ENCODE data around the gene HOXA7. TPM values are rescaled to one million over a fixed set of nuclear protein-coding genes. Genes with fewer than 3 reads are reported as not detected.

HOXA7 gene
- total RNA-seq, 2 experiments from 2014 or later: not detected

GRCh38 chr7:27115221-27116026 is 41.1 kb downstream of the HOXA7 start:
- ChIA-PET CTCF (no interaction called here), POLR2A (interaction anchor here (0.6 kb wide), 1 partner anchor 210 kb away, joined by 3 read pairs; no protein-coding TSS in a partner anchor)
- no peak for TF ChIP-seq CTCF (IDR thresholded peaks at IDR 0.05)
- ATAC-seq (no peak), DNase-seq (no peak)
- intact Hi-C loops (cut with micrococcal nuclease): no loop called here
- no peaks in the 10 kb centered on the region for H3K4me1 Mint-ChIP-seq (ENCODE audit: low read depth)
- H3K36me3 Mint-ChIP-seq (ENCODE audit: low read depth): no peaks in the 10 kb centered on the region
- H3K27ac Mint-ChIP-seq: no peak overlapping the region
- H3K4me3 Mint-ChIP-seq: no peak overlapping the region
- H3K9me3 Mint-ChIP-seq: no peaks in the 10 kb centered on the region
- H3K27me3 Mint-ChIP-seq: no peaks in the 10 kb centered on the region

- intact Hi-C loops (cut with micrococcal nuclease): no loop called here
- no peak overlapping the region for H3K27ac Mint-ChIP-seq
- no peaks in the 10 kb centered on the region for H3K36me3 Mint-ChIP-seq (ENCODE audit: low read depth)
- H3K9me3 Mint-ChIP-seq: no peaks in the 10 kb centered on the region
- no peak for TF ChIP-seq CTCF (IDR thresholded peaks at IDR 0.05)
- ATAC-seq (no peak), DNase-seq (no peak)
- H3K4me3 Mint-ChIP-seq: no peak overlapping the region
- POLR2A ChIA-PET: no interaction called here
- CTCF ChIA-PET: no interaction called here
- no peaks in the 10 kb centered on the region for H3K4me1 Mint-ChIP-seq (ENCODE audit: low read depth)
- H3K27me3 Mint-ChIP-seq: no peaks in the 10 kb centered on the region
These were observed 41.6 kb downstream of the HOXA7 start for GRCh38 chr7:27114881-27115220.

DNA sequence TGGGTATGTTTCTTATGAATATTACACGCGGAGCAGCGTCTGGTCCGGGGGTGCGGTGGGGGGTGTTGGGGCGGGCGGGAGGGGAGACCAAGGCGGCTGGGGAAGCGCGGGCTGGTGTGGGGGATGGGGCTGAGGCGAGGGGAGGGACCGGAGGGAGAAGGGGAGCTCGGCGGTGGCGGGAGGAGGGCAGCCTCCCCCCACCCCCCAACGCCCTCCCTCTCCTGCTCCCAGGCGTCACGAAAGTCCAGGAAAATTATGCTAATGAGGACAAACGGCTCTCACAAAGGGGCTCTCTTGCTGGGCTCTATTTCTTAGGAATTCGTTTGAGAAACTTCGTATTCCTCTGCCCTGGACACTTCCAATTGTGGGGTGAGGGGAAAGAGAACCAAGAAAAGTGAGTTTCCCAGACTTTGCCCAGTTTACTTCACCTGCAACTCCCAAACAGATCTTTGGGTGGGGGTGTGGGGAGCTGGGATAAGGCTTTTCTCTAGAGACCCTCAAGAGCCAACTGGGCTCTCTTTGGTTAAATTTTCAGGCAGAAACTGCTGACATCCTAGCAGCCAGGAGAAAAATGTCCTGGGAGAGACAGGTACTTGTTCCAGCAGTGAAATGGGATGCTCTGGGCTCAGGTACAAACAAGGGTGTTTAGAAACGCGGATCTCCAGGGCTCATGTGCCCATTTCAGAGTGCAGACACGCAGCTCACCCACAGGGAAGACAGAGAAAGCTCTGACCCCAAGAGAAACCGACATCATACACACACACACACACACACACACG is 42.3 kb downstream of the HOXA7 start:
- no peaks in the 10 kb centered on the region for H3K9me3 Mint-ChIP-seq
- no peaks in the 10 kb centered on the region for H3K36me3 Mint-ChIP-seq (ENCODE audit: low read depth)
- intact Hi-C loops (cut with micrococcal nuclease): no loop called here
- POLR2A ChIA-PET: no interaction called here
- no peaks in the 10 kb centered on the region for H3K4me1 Mint-ChIP-seq (ENCODE audit: low read depth)
- H3K27me3 Mint-ChIP-seq: no peaks in the 10 kb centered on the region
- no peak overlapping the region for H3K27ac Mint-ChIP-seq
- H3K4me3 Mint-ChIP-seq: no peak overlapping the region
- DNase-seq (no peak), ATAC-seq (no peak)
- TF ChIP-seq CTCF (IDR thresholded peaks at IDR 0.05): no peak
- CTCF ChIA-PET: no interaction called here

- POLR2A ChIA-PET: no interaction called here
- intact Hi-C loops (cut with micrococcal nuclease): no loop called here
- TF ChIP-seq CTCF (IDR thresholded peaks at IDR 0.05): no peak
- ATAC-seq (no peak), DNase-seq (no peak)
- H3K27ac Mint-ChIP-seq: no peak overlapping the region
- H3K9me3 Mint-ChIP-seq: no peaks in the 10 kb centered on the region
- no peak overlapping the region for H3K4me3 Mint-ChIP-seq
- no peaks in the 10 kb centered on the region for H3K27me3 Mint-ChIP-seq
- CTCF ChIA-PET: no interaction called here
- H3K4me1 Mint-ChIP-seq (ENCODE audit: low read depth): no peaks in the 10 kb centered on the region
- no peaks in the 10 kb centered on the region for H3K36me3 Mint-ChIP-seq (ENCODE audit: low read depth)
These were observed 43.2 kb downstream of the HOXA7 start for GRCh38 chr7:27112955-27113949.

Measured in activated CD8-positive, alpha-beta T cell treated with anti-CD3 and anti-CD28 coated beads for 36 hours (primary cell).